ENCODE data around the gene TMEM184C.

TMEM184C gene

DNA sequence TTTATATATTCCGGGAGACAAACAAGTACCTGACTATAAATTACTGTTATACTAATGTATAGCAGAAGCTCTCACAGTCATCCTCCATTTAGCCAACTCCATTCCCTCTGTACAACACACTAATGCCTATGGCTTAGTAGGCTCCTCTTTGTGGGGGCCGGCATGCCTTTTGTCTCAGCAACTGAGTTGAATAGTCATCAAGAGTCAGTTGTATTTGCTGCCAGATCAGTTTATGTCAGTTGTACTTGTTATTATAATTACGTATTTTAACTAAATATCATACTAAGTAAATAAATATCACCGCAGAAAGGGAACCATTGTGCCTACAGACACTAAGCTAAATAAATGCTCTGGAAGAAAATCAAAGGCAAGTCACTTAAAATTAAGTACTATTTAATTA is 56.9 kb downstream of the TMEM184C start:
- no peak for DNase-seq

DNA sequence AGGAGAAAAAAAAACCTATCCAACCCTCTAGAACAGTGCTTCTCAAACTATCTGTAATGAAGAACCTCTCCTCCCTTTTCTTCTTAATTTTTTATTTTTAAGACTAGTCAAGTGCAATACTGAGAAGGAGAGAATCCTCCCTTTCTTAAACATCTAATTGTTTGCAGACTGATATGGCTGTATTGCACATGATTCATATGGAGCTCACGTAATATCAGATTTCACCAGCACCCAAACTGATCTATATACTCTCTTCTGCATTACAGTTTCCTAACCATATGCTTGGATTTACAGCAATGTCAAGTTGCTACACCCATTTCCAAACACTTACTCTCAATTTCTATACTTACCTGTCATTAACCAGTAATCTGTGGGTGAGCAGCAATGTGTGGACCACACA is 57.3 kb downstream of the TMEM184C start:
- no peak for DNase-seq

DNA sequence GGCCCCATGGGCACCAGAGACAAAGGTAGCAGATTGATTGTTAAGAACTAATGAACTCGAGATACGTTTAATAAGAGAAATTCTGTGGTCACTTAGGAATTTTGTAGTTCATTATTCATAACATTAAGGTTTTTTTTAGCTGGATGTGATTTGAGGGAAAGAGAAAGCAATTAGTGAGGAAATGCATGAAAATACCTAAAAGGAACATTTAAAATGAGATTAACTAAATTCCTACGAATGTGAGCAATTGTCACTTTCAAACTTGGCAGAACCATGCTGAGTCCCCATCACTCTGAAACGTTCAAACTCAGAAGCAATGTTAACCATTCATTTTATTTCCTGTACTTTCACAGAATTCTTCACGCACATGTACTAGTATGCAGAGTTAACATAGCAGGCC is 60.9 kb downstream of the TMEM184C start:
- no peak for DNase-seq

DNA sequence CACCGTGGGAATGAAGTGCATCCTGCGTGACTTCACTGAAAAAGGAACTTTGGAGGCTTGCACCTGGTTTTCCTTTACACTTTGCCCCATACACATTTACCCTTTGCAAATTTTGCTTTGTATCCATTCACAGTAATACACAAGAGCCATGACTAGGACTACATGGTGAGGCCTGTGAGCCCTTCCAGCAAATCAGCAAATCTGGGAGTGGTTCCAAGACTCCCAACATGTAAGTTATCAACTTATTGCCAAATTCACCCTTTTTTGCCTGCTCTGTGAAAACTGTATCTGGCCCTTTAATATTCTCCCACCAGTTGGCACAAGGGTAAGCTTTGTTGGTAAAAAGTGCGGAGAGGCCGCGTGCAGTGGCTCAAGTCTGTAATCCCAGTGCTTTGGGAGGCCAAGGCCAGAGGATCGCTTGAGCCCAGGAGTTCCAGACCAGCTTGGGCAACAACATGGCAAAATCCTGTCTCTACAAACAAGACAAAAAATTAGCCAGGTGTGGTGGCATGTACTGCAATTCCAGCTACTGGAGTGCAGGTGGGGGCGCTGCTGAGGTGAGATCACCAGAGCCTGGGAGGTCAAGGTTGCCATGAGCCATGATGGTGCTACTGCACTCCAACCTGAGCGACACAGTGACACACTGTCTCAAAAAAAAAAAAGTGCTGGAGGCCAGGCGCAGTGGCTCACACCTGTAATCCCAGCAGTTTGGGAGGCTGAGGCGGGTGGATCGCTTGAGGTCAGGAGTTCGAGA is 61.8 kb downstream of the TMEM184C start:
- DNase-seq = no peak

DNA sequence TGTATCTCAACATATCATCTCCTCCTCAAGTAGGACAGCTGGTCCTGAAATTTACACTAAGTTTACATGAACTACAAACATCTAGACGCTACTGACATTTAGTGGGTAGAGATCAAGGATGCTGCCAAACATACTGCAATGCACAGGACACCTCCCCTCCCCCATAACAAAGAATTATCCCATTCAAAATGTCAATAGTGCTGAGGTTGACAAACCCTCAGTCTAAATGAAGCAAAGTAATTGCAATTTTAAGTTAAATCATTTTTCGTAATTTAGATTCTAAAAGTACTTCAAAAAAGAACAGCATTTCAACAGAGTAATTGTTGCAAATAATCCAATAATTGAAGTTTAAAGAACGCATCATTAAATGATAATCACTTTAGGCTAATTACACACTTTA is 65.6 kb downstream of the TMEM184C start:
- DNase-seq = no peak

DNA sequence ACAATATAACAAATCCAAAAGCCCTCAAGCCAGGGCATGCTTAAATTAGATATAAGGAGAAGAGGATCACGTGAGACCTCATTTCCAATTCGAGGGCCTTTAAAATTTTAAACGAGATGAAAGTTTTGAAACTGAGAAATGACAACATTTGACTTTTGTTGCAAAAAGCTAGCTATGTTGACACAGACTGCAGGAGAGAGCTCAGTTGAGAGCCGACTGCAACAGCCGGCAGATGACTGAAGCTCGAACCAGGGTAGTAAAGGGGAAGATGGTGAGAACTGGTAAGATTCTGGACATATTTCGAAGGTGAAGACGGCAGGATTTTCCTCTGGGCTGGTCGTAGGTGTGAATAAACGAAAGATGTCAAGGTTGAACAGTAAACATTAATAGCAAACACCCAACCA is 66.0 kb downstream of the TMEM184C start:
- peak; percentile 59 to 74 for DNase-seq

DNA sequence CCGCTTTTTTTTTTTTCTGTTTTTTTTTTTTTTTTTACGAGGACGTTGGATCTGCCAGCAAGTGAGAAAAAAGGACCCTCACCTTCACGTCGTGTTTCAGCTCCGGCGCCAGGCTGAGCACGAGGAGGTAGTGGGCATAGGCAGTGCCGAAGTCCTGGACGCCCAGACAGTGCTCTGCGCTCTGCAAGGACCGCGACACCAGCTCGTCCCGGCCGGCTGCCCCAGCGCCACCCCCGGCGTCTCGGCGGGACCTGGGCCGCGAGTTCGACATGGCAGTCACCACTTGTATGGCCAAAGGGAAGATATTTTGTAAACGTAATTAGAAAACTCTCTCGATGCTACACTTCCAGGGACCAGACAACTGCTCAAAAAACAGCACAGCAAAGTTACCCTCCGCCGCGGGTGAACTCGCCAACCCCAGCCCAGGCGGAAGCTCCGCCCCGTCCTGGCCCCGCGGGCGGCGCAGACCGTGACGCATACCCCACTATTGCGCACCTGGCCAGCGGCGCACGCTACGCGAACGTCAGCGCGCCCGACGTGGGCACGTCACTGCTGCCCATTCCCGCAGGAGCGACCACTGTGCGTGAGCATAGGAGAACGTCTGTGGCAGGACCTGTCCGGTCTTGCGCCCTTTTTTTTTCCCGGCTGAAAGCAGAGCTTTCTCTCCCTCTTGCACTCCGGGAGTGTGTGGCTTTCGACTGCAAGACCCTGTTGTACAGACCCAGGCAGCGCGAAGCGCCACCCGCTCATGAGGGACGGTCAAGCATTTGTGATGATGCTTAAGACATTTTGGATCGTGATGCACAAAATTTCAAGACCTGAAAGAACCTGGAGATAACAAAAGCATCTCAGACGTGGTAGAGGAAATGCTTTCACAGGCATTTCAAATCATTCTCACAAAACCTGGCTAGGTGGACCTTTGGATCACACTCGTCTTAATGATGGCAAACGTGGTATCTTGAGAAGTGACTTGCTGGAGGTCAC is 66.8 kb downstream of the TMEM184C start, which contains the start of gene PRMT9:
TSS of gene PRMT9 (minus strand) at position 447 of the 984 bp plus-strand sequence. CDS start at position 271, 176 bp downstream.
- DNase-seq = peak; percentile 75 to 79

DNA sequence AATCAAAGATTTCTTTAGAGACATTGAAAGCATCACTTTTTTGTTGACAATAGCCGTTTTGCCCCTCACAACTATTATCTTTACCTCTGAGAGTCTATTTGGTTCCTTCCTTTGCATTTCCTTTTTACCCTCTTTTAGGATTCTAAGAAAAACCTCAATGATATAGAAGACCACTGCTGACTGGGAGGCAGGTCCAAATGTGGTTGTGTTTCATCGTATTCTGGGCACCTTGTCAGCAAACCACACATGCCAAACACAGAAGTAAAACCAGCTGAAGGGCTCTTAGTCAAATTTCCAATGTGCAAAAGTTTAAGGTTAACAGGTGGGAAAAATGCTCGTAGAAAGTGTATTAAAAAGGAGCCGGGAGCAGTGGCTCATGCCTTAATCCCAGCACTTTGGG is 71.9 kb downstream of the TMEM184C start:
- DNase-seq = no peak

DNA sequence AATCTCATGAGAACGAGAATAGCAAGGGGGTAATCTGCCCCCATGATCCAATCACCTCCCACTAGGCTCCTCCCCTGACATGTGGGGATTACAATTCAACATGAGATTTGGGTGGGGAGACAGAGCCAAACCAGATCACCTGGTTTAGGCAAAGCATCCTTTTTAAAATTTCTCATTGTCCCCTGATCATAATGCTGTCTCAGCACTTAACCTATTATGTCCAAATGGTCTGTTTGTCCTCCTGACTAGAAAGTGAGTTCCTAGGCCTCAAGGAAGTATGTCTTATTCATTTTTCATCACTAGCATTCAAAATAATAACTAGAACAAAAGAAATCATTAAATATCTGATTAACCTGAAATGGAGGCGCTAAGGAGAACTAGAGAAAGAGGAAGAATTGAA is 74.6 kb downstream of the TMEM184C start:
- no peak for DNase-seq

DNA sequence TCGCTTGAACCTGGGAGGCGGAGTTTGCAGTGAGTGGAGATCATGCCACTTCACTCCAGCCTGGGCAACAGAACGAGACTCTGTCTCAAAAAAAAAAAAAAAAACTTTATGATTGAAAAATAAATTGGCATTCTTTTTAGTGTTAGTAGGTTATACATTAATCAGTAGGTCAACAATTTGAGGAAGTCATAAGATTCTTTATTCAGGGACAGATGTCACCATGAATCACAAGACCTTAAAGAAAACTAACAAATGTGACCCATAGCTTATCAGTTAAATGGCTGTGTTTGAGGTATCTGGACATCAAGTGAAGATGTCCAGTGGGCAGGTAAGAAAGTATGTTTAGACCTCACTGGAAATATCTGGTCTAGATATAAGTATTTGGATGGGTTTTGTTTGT is 76.0 kb downstream of the TMEM184C start:
- no peak for DNase-seq

DNA sequence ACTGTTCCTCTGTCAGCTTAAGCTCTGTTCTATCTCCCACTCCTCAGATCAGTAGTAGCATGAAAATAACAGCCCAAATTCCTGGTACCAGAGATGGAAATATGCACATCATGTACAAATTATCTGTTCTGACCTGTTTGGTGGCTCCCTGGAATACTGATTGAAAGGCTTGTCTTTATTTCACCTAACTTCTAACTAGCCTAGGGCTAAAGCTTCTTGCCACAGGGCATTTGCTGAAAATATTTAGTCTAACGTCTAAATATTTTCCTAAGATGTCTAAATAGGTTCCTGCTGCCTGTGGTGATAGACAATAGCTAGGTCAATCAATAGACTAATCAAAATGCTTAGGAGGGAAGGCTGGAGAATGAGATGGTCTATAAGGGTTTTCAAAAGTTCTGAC is 79.7 kb downstream of the TMEM184C start:
- DNase-seq = no peak

DNA sequence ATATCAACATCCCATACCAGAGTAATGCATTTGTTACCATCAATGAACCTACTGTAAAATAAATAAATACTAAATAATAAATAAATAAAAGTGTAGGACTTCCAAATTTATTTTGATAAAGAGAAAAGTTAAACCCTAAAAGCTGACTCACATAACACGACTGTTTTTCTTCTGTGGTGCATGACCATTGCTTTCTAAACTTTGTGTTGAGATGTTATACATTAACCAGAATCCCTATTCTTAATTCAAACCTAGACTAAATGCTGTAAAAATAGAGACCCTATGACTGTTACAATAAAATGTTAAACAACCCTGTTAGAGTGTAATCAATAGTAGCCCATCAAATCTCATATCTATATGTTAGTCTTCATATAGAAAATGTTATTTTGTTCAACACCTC is 87.6 kb downstream of the TMEM184C start:
- DNase-seq = no peak

DNA sequence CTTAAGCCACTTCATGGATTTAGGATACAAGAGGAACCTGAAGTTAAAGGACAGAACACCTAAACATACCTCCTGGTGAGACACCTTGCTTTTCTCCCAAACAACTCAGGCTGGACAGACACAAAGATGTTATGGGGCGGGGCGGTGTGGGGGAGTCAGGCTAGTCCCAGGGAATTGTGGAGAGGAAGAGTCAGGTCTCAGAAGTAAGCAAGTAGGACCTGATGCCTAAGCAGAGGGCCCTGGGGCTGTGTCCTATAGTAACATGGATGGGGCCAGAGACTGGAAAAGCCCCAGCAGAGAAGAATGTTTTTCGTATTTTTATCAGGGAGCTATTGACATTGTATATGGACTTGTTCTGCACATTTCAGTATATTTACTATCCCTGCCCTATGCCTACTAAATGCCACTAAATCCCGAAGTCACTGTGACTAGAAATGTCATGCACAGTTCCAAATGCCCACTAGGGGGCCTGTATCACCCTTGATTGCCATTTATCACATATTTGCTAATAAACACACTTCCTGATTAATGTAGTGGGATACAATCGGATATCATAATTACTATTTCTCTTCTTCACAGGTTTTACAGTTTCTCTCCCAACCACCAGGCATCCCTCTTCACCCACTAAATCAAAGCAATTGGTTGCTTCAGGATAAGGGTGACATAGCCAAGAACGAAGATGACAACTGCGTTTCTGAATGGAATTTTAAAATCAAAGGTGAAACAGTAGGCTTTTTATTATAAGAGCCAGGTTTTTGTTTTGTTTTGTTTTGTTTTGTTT is 90.9 kb downstream of the TMEM184C start:
- peak; percentile 55 to 90 for DNase-seq

DNA sequence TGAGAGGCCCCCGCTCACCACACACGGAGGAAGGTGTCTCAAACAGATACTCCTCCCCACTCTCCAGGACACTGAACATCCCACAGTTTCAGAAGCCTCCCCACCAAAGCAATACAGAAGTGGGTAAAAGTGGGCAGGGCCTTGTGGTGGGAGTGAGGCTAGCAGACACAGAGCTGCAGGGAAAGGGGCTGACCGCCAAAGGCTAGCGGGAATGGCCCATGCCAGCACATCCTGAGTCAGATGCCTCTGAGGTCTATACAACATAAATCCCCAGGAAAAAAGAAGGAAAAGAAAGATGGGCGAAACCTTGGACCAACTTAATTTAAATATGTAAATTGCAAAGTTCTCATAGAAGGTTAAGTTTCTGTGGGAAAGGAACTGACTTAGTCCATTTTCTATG is 92.8 kb downstream of the TMEM184C start:
- no peak for DNase-seq

DNA sequence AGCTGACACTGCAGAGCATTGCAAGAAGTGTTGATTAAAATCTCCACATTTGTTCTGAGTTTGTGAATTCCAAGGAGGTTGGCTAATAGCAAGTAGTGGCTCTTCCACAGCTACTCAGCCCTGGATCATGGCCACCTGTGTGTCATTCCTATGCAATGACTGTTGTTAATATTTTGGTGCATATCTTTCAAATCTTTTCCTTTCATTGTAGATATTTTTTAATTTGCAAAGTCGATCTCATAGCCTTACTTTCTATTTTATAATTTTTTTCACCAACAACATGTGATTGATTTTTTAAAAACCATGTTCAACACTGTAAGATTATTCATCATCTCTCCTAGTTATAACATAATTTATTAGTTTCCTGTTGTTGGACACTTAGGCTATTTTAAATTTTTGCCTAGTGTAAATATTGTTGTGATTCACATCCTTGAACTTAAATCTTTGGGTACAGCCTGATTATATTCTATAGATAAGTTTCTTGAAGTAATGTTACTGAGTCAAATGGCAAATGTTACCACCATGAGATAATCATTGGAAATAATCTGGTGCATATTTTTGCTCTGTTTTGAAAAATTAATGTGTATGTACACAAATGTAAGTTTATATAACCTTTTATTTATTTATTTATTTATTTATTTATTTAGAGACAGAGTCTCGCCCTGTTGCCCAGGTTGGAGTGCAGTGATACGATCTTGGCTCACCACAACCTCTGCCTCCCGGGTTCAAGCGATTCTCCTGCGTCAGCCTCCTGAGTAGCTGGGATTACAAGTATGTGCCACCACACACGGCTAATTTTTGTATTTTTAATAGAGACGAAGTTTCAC is 97.6 kb downstream of the TMEM184C start:
- DNase-seq = no peak

DNA sequence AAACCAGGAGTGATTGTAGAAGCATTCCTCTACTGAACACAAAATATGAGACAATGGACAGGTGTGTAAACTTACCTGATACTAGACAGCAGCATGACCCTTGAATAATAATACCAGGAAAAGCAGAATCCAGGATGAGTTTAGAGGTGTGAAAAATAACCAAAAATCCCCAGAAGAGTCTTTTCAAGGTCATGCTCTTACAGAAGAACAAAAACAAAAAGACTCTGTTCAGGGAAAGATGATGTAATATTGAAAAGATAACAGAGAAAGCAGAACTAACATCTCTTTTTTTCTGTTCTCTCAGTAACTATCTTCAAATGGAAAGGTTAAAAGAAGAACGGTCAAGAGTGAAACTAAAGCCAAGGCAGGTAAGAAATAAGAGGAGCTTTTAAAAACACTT is 100.7 kb downstream of the TMEM184C start:
- no peak for DNase-seq
